SK-N-SH treated with all-trans-retinoic acid at 6 μM for 48 hours (cell line): ENCODE results near the gene KRT23.

Experiments
- ARNTL ChIP-seq: fragments of 450-650 bp; formaldehyde crosslinking; IDR thresholded peaks from 2 replicates; pipeline ENCODE4 v1.5.0; 2020; ENCODE audit warnings: low read depth, mild to moderate bottlenecking, moderate library complexity, borderline replicate concordance
- ESRRG ChIP-seq: fragments of 250-450 bp; sonication (Bioruptor Pico); IDR thresholded peaks from 2 replicates; pipeline ENCODE4 v1.6.1; 2021; ENCODE audit warnings: mild to moderate bottlenecking
- OSR1 ChIP-seq: fragments of 250-450 bp; sonication (Bioruptor Pico); IDR thresholded peaks from 2 replicates; pipeline ENCODE4 v1.8.0; 2022; ENCODE audit warnings: moderate library complexity, mild to moderate bottlenecking, inconsistent platforms
- PPARA ChIP-seq: fragments of 250-450 bp; sonication (Bioruptor Pico); IDR thresholded peaks from 2 replicates; pipeline ENCODE4 v1.5.0; 2020; ENCODE audit warnings: mild to moderate bottlenecking, borderline replicate concordance
- RARB ChIP-seq: fragments of 250-450 bp; sonication (Bioruptor Pico); IDR thresholded peaks from 2 replicates; pipeline ENCODE4 v1.8.0; 2021; ENCODE audit warnings: mild to moderate bottlenecking, moderate library complexity
- SNAI2 ChIP-seq: fragments of 250-450 bp; sonication (Bioruptor Pico); IDR thresholded peaks from 2 replicates; pipeline ENCODE4 v1.5.0; 2020; ENCODE audit warnings: mild to moderate bottlenecking, moderate library complexity
- ZNF565 ChIP-seq: fragments of 450-650 bp; formaldehyde crosslinking; conservative IDR thresholded peaks from 2 replicates; pipeline ENCODE4 v1.5.0; 2020; ENCODE audit warnings: low read depth, mild to moderate bottlenecking, moderate library complexity
- ZNF70 ChIP-seq: fragments of 450-650 bp; formaldehyde crosslinking; IDR thresholded peaks from 2 replicates; pipeline ENCODE4 v1.5.0; 2020; ENCODE audit warnings: mild to moderate bottlenecking, moderate library complexity
- ZNF8 ChIP-seq: fragments of 450-650 bp; formaldehyde crosslinking; IDR thresholded peaks from 2 replicates; pipeline ENCODE4 v1.5.0; 2020; ENCODE audit warnings: mild to moderate bottlenecking, moderate library complexity
- TF ChIP-seq, protein P1 (sequence below): fragments of 250-450 bp; sonication (Bioruptor Pico); IDR thresholded peaks from 2 replicates; pipeline ENCODE4 v1.8.0; 2021; ENCODE audit warnings: low read depth, mild to moderate bottlenecking, moderate library complexity, borderline replicate concordance
- TF ChIP-seq, protein P2 (sequence below): fragments of 250-450 bp; sonication (Bioruptor Pico); IDR thresholded peaks from 2 replicates; pipeline ENCODE4 v1.5.1; 2020; ENCODE audit warnings: low read depth, mild to moderate bottlenecking, moderate library complexity
- TF ChIP-seq, protein P3 (sequence below): fragments of 250-450 bp; sonication (Bioruptor Pico); IDR thresholded peaks from 2 replicates; pipeline ENCODE4 v1.8.0; 2020; ENCODE audit warnings: mild to moderate bottlenecking, moderate library complexity, borderline replicate concordance
- TF ChIP-seq, protein P4 (sequence below): fragments of 250-450 bp; sonication (Bioruptor Pico); IDR thresholded peaks from 2 replicates; pipeline ENCODE4 v1.5.1; 2021; ENCODE audit warnings: mild to moderate bottlenecking, moderate library complexity
- TF ChIP-seq, protein P5 (sequence below): fragments of 250-450 bp; sonication (Bioruptor Pico); IDR thresholded peaks from 2 replicates; pipeline ENCODE4 v1.5.0; 2020; ENCODE audit warnings: mild to moderate bottlenecking, moderate library complexity

DNA sequence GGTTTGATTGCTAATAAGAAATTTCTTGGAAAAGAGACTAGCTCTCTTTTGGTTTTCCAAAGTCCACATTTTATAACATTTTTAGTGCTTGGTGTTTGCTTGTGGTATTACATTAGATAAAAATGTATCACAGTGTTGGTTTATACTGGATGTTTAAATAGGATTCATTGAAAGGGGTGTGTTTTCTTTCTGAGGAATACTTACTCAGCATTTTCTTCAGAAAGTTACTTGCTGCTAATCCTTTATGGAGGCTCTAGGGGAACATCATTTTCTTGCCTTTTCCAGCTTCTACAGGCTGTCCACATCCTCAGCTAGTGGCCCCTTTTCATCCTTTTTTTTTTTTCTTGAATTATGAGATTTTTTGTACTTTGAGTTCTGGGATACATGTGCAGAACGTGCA lies 30.1 kb upstream of the KRT23 start:
- TF ChIP-seq ZNF8 (CRISPR knock-in tag) = no peak
- TF ChIP-seq, protein P1, sequence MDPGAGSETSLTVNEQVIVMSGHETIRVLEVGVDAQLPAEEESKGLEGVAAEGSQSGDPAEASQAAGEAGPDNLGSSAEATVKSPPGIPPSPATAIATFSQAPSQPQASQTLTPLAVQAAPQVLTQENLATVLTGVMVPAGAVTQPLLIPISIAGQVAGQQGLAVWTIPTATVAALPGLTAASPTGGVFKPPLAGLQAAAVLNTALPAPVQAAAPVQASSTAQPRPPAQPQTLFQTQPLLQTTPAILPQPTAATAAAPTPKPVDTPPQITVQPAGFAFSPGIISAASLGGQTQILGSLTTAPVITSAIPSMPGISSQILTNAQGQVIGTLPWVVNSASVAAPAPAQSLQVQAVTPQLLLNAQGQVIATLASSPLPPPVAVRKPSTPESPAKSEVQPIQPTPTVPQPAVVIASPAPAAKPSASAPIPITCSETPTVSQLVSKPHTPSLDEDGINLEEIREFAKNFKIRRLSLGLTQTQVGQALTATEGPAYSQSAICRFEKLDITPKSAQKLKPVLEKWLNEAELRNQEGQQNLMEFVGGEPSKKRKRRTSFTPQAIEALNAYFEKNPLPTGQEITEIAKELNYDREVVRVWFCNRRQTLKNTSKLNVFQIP (CRISPR knock-in tag) = no peak
- TF ChIP-seq ZNF70 (CRISPR knock-in tag) = no peak
- no peak for TF ChIP-seq OSR1 (CRISPR knock-in tag)
- TF ChIP-seq, protein P2, sequence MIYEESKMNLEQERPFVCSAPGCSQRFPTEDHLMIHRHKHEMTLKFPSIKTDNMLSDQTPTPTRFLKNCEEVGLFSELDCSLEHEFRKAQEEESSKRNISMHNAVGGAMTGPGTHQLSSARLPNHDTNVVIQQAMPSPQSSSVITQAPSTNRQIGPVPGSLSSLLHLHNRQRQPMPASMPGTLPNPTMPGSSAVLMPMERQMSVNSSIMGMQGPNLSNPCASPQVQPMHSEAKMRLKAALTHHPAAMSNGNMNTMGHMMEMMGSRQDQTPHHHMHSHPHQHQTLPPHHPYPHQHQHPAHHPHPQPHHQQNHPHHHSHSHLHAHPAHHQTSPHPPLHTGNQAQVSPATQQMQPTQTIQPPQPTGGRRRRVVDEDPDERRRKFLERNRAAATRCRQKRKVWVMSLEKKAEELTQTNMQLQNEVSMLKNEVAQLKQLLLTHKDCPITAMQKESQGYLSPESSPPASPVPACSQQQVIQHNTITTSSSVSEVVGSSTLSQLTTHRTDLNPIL (CRISPR knock-in tag) = no peak
- TF ChIP-seq PPARA (CRISPR knock-in tag) = no peak
- TF ChIP-seq, protein P3, sequence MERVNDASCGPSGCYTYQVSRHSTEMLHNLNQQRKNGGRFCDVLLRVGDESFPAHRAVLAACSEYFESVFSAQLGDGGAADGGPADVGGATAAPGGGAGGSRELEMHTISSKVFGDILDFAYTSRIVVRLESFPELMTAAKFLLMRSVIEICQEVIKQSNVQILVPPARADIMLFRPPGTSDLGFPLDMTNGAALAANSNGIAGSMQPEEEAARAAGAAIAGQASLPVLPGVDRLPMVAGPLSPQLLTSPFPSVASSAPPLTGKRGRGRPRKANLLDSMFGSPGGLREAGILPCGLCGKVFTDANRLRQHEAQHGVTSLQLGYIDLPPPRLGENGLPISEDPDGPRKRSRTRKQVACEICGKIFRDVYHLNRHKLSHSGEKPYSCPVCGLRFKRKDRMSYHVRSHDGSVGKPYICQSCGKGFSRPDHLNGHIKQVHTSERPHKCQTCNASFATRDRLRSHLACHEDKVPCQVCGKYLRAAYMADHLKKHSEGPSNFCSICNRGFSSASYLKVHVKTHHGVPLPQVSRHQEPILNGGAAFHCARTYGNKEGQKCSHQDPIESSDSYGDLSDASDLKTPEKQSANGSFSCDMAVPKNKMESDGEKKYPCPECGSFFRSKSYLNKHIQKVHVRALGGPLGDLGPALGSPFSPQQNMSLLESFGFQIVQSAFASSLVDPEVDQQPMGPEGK (CRISPR knock-in tag) = no peak
- TF ChIP-seq ZNF565 = no peak
- no peak for TF ChIP-seq RARB (CRISPR knock-in tag)
- TF ChIP-seq, protein P4, sequence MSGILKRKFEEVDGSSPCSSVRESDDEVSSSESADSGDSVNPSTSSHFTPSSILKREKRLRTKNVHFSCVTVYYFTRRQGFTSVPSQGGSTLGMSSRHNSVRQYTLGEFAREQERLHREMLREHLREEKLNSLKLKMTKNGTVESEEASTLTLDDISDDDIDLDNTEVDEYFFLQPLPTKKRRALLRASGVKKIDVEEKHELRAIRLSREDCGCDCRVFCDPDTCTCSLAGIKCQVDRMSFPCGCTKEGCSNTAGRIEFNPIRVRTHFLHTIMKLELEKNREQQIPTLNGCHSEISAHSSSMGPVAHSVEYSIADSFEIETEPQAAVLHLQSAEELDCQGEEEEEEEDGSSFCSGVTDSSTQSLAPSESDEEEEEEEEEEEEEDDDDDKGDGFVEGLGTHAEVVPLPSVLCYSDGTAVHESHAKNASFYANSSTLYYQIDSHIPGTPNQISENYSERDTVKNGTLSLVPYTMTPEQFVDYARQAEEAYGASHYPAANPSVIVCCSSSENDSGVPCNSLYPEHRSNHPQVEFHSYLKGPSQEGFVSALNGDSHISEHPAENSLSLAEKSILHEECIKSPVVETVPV (CRISPR knock-in tag) = no peak
- TF ChIP-seq, protein P5, sequence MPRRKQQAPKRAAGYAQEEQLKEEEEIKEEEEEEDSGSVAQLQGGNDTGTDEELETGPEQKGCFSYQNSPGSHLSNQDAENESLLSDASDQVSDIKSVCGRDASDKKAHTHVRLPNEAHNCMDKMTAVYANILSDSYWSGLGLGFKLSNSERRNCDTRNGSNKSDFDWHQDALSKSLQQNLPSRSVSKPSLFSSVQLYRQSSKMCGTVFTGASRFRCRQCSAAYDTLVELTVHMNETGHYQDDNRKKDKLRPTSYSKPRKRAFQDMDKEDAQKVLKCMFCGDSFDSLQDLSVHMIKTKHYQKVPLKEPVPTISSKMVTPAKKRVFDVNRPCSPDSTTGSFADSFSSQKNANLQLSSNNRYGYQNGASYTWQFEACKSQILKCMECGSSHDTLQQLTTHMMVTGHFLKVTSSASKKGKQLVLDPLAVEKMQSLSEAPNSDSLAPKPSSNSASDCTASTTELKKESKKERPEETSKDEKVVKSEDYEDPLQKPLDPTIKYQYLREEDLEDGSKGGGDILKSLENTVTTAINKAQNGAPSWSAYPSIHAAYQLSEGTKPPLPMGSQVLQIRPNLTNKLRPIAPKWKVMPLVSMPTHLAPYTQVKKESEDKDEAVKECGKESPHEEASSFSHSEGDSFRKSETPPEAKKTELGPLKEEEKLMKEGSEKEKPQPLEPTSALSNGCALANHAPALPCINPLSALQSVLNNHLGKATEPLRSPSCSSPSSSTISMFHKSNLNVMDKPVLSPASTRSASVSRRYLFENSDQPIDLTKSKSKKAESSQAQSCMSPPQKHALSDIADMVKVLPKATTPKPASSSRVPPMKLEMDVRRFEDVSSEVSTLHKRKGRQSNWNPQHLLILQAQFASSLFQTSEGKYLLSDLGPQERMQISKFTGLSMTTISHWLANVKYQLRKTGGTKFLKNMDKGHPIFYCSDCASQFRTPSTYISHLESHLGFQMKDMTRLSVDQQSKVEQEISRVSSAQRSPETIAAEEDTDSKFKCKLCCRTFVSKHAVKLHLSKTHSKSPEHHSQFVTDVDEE = no peak
- TF ChIP-seq ARNTL (CRISPR knock-in tag) = no peak
- TF ChIP-seq SNAI2 (CRISPR knock-in tag) = no peak
- TF ChIP-seq ESRRG (CRISPR knock-in tag) = no peak
